Measurements from ENCODE around the gene KIF16B.

KIF16B gene

DNA sequence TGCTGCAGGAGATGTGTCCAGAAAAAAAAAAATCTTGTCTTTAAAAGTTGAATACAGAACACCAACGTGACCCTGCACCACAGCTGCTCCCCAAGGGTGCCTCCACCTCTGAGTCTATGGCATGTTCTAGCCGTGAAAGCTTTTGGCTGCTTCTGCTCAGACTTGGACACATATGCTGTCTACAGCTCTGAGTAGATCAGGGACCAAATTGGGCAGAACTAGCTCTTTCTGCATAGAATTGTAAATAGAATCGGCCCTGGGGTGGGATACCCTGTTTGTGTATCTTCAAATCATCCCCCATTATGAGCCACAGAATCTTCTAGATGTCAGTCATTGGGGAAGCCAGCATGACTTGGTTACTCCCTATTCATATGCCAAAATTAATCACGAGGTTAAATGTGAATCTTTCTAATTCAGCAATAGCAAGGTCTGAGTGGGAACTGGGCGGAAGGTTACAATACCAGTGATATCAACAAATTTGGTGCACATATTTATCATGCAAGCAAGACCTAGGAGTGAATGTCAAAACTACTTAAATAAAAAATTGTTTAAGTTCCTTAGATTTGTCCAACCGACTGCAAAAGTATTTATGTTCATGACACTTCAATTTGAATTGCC, 302.8 kb downstream of the KIF16B start:
- TF ChIP-seq ZNF391 (tag by site-specific recombination; IDR thresholded peaks at IDR 0.05; ENCODE audit: borderline replicate concordance, low read depth) = no peak
- TF ChIP-seq ZNF549 (tag by site-specific recombination; IDR thresholded peaks at IDR 0.05) = no peak
- no peak for TF ChIP-seq ZNF529 (tag by site-specific recombination; IDR thresholded peaks at IDR 0.05; ENCODE audit: insufficient replicate concordance)
- TF ChIP-seq ZNF501 (tag by site-specific recombination; IDR thresholded peaks at IDR 0.05) = no peak
- no peak for TF ChIP-seq ZNF792 (tag by site-specific recombination; IDR thresholded peaks at IDR 0.05)
- TF ChIP-seq ZNF670 (tag by site-specific recombination; IDR thresholded peaks at IDR 0.05; ENCODE audit: low read depth) = no peak
- CTCF ChIA-PET = no interaction called here
- Histone ChIP-seq H3K36me3 (ENCODE audit: control insufficient read depth in 2 of 2, insufficient read depth in 1 of 2, low read length in 2 of 2) (peaks cover 0 to 5% of the 10 kb centered on the region in 2 experiments; a peak in 1 of 3 replicates), H3K4me3 (ENCODE audit: low read depth, low read length) (no peak overlapping the region), H3K9me3 (ENCODE audit: control insufficient read depth, insufficient read depth, low read depth, low read length) (no peaks in the 10 kb centered on the region), H3K27ac (ENCODE audit: extremely low read depth, low read depth, low read length) (no peak overlapping the region), H3K4me1 (ENCODE audit: control insufficient read depth, insufficient read depth, low read length) (no peaks in the 10 kb centered on the region)
- POLR2A ChIA-PET = no interaction called here

DNA sequence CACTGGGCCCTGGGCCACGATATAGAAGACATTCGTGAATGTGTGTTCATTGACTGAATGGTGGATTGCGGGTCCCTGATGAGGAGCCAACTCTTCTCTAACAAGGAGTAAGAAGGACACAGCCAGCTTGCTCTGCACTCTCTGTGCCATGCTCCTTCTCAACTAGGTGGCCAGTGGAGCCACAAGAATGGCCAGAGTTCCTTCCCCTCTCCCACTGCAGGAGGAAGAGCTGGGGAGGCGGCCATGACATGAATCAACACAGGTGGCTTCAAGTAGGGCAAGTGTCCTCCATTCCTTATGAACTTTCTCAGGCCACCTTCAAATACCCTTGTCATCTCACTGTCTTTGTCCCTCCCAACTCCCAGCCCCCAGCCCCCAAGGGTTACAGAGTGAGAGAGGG, 305.7 kb downstream of the KIF16B start:
- no peak overlapping the region for H3K27ac ChIP-seq (ENCODE audit: extremely low read depth, low read depth, low read length)
- no peaks in the 10 kb centered on the region for H3K4me1 ChIP-seq (ENCODE audit: control insufficient read depth, insufficient read depth, low read length)
- no peak overlapping the region for H3K4me3 ChIP-seq (ENCODE audit: low read depth, low read length)
- no peaks in the 10 kb centered on the region for H3K9me3 ChIP-seq (ENCODE audit: control insufficient read depth, insufficient read depth, low read depth, low read length)
- ChIA-PET CTCF (no interaction called here), POLR2A (no interaction called here)
- no peaks in the 10 kb centered on the region for H3K36me3 ChIP-seq (ENCODE audit: control insufficient read depth in 2 of 2, insufficient read depth in 1 of 2, low read length in 2 of 2)
- TF ChIP-seq ZNF777 (tag by site-specific recombination; IDR thresholded peaks at IDR 0.05; ENCODE audit: borderline replicate concordance) = no peak
- no peak for TF ChIP-seq ZNF174 (tag by site-specific recombination; IDR thresholded peaks at IDR 0.05)
- no peak for TF ChIP-seq ZNF792 (tag by site-specific recombination; IDR thresholded peaks at IDR 0.05)
- no peak for TF ChIP-seq ZSCAN16 (tag by site-specific recombination; IDR thresholded peaks at IDR 0.05)
- TF ChIP-seq, protein P1, sequence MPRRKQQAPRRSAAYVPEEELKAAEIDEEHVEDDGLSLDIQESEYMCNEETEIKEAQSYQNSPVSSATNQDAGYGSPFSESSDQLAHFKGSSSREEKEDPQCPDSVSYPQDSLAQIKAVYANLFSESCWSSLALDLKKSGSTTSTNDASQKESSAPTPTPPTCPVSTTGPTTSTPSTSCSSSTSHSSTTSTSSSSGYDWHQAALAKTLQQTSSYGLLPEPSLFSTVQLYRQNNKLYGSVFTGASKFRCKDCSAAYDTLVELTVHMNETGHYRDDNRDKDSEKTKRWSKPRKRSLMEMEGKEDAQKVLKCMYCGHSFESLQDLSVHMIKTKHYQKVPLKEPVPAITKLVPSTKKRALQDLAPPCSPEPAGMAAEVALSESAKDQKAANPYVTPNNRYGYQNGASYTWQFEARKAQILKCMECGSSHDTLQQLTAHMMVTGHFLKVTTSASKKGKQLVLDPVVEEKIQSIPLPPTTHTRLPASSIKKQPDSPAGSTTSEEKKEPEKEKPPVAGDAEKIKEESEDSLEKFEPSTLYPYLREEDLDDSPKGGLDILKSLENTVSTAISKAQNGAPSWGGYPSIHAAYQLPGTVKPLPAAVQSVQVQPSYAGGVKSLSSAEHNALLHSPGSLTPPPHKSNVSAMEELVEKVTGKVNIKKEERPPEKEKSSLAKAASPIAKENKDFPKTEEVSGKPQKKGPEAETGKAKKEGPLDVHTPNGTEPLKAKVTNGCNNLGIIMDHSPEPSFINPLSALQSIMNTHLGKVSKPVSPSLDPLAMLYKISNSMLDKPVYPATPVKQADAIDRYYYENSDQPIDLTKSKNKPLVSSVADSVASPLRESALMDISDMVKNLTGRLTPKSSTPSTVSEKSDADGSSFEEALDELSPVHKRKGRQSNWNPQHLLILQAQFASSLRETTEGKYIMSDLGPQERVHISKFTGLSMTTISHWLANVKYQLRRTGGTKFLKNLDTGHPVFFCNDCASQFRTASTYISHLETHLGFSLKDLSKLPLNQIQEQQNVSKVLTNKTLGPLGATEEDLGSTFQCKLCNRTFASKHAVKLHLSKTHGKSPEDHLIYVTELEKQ (tag by site-specific recombination; IDR thresholded peaks at IDR 0.05; ENCODE audit: borderline replicate concordance) = no peak
- TF ChIP-seq ZNF239 (tag by site-specific recombination; IDR thresholded peaks at IDR 0.05) = no peak
- no peak for TF ChIP-seq ZNF121 (tag by site-specific recombination; IDR thresholded peaks at IDR 0.05)
- TF ChIP-seq ZNF660 (tag by site-specific recombination; IDR thresholded peaks at IDR 0.05) = no peak
- TF ChIP-seq, protein P2, sequence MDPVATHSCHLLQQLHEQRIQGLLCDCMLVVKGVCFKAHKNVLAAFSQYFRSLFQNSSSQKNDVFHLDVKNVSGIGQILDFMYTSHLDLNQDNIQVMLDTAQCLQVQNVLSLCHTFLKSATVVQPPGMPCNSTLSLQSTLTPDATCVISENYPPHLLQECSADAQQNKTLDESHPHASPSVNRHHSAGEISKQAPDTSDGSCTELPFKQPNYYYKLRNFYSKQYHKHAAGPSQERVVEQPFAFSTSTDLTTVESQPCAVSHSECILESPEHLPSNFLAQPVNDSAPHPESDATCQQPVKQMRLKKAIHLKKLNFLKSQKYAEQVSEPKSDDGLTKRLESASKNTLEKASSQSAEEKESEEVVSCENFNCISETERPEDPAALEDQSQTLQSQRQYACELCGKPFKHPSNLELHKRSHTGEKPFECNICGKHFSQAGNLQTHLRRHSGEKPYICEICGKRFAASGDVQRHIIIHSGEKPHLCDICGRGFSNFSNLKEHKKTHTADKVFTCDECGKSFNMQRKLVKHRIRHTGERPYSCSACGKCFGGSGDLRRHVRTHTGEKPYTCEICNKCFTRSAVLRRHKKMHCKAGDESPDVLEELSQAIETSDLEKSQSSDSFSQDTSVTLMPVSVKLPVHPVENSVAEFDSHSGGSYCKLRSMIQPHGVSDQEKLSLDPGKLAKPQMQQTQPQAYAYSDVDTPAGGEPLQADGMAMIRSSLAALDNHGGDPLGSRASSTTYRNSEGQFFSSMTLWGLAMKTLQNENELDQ (tag by site-specific recombination; IDR thresholded peaks at IDR 0.05; ENCODE audit: low read depth) = no peak
- TF ChIP-seq ZFP3 (tag by site-specific recombination; IDR thresholded peaks at IDR 0.05; ENCODE audit: low read depth) = no peak
- TF ChIP-seq, protein P3, sequence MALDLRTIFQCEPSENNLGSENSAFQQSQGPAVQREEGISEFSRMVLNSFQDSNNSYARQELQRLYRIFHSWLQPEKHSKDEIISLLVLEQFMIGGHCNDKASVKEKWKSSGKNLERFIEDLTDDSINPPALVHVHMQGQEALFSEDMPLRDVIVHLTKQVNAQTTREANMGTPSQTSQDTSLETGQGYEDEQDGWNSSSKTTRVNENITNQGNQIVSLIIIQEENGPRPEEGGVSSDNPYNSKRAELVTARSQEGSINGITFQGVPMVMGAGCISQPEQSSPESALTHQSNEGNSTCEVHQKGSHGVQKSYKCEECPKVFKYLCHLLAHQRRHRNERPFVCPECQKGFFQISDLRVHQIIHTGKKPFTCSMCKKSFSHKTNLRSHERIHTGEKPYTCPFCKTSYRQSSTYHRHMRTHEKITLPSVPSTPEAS (tag by site-specific recombination; IDR thresholded peaks at IDR 0.05) = no peak
- no peak for TF ChIP-seq KLF10 (tag by site-specific recombination; IDR thresholded peaks at IDR 0.05)
- TF ChIP-seq ZNF664 (tag by site-specific recombination; IDR thresholded peaks at IDR 0.05) = no peak
- no peak for TF ChIP-seq ZNF10 (tag by site-specific recombination; IDR thresholded peaks at IDR 0.05)
- TF ChIP-seq SALL2 (tag by site-specific recombination; IDR thresholded peaks at IDR 0.05; ENCODE audit: borderline replicate concordance) = no peak
- no peak for TF ChIP-seq YY2 (tag by site-specific recombination; IDR thresholded peaks at IDR 0.05)

Measured in HEK293 (cell line).